ENCODE measurements around the gene EFS. TPM values are rescaled to one million over a fixed set of nuclear protein-coding genes. Genes with fewer than 3 reads are reported as not detected.
A peak's percentile ranks its signal among the peaks of the same experiment; 100 is the strongest.
"Not testable (repeated sequence)": the region's sequence is repeated elsewhere in the genome, so short reads cannot be mapped to it uniquely, and the experiment has no call there.

The EFS gene
- total RNA-seq, 2 experiments from 2014 or later = not detected

DNA sequence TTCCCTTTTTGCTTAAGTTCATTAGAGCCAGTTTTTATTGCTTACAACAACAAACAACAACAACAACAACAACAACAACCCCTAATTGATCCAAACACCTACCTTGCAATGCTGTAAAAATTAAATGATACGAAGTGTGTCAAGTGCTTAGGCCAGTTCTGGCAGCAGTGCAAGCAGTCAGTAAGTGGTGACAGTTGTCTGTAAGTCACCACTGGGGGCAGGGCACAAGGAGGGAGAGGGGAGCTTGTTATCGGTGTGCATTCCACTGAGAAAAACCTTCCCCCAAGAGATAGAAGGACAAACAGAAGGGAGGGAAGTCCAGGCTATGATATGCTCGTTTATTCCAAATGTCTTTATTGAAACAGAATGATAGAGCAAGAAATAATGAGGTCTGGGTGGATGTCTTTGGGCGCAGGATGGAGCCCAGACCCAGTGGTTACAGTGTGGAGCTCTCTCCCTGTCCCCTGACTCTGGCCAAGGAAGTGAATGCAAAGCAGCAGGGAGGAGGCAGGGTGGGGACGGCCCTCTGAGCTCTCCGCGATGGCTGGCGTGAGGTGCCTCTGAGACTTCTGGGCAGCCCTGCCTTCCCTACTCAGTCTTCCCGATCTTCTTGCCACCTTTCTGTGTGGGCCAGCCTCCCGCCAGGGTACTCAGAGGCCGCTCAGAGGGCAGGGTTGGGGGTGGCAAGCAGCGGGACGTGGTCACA is 18.8 kb downstream of the EFS start:
- Mint-ChIP-seq H3K4me3 (no peak overlapping the region), H3K9me3 (no peaks in the 10 kb centered on the region), H3K27me3 (peaks cover 12% of the 10 kb centered on the region), H3K36me3 (ENCODE audit: low read depth) (no peaks in the 10 kb centered on the region), H3K27ac (no peak overlapping the region), H3K4me1 (peaks cover 2% of the 10 kb centered on the region)
- ChIA-PET POLR2A (interaction anchor here (0.6 kb wide), 1 partner anchor 209 kb away, joined by 3 read pairs; no protein-coding TSS in a partner anchor), CTCF (interaction anchor here (0.6 to 1.8 kb wide), 7 partner anchors 9 to 1829 kb away, joined by 3 to 4 read pairs (median 3); partner anchors contain the start of gene PPP1R3E)
- DNase-seq = no peak

- ChIA-PET CTCF (interaction anchor here (0.9 kb wide), 1 partner anchor 33 kb away, joined by 3 read pairs; no protein-coding TSS in a partner anchor), POLR2A (no interaction called here)
- Mint-ChIP-seq H3K27me3 (peaks cover 7% of the 10 kb centered on the region), H3K27ac (no peak overlapping the region), H3K9me3 (no peaks in the 10 kb centered on the region), H3K4me3 (no peak overlapping the region), H3K4me1 (no peaks in the 10 kb centered on the region), H3K36me3 (ENCODE audit: low read depth) (no peaks in the 10 kb centered on the region)
- DNase-seq = no peak
Measured at GRCh38 chr14:23344481-23344880, 20.5 kb downstream of the EFS start.

GRCh38 chr14:23339506-23340268 is 25.3 kb downstream of the EFS start:
- ChIA-PET CTCF (no interaction called here), POLR2A (no interaction called here)
- no peak for DNase-seq
- no peak overlapping the region for H3K4me3 Mint-ChIP-seq
- no peaks in the 10 kb centered on the region for H3K36me3 Mint-ChIP-seq (ENCODE audit: low read depth)
- no peaks in the 10 kb centered on the region for H3K4me1 Mint-ChIP-seq
- no peak overlapping the region for H3K27ac Mint-ChIP-seq
- H3K9me3 Mint-ChIP-seq = no peaks in the 10 kb centered on the region
- peaks cover 28% of the 10 kb centered on the region for H3K27me3 Mint-ChIP-seq

- no peak overlapping the region for H3K27ac Mint-ChIP-seq
- H3K9me3 Mint-ChIP-seq = no peaks in the 10 kb centered on the region
- H3K4me1 Mint-ChIP-seq = no peaks in the 10 kb centered on the region
- ChIA-PET CTCF (interaction anchor here (0.6 to 0.7 kb wide), 2 partner anchors 15 to 58 kb away, joined by 3 read pairs; no protein-coding TSS in a partner anchor), POLR2A (interaction anchor here (0.7 kb wide), 1 partner anchor 233 kb away, joined by 4 read pairs; no protein-coding TSS in a partner anchor)
- DNase-seq = no peak
- no peak overlapping the region for H3K4me3 Mint-ChIP-seq
- no peaks in the 10 kb centered on the region for H3K36me3 Mint-ChIP-seq (ENCODE audit: low read depth)
- peaks cover 26% of the 10 kb centered on the region for H3K27me3 Mint-ChIP-seq
Measured at GRCh38 chr14:23335623-23336022, 29.3 kb downstream of the EFS start.

DNA sequence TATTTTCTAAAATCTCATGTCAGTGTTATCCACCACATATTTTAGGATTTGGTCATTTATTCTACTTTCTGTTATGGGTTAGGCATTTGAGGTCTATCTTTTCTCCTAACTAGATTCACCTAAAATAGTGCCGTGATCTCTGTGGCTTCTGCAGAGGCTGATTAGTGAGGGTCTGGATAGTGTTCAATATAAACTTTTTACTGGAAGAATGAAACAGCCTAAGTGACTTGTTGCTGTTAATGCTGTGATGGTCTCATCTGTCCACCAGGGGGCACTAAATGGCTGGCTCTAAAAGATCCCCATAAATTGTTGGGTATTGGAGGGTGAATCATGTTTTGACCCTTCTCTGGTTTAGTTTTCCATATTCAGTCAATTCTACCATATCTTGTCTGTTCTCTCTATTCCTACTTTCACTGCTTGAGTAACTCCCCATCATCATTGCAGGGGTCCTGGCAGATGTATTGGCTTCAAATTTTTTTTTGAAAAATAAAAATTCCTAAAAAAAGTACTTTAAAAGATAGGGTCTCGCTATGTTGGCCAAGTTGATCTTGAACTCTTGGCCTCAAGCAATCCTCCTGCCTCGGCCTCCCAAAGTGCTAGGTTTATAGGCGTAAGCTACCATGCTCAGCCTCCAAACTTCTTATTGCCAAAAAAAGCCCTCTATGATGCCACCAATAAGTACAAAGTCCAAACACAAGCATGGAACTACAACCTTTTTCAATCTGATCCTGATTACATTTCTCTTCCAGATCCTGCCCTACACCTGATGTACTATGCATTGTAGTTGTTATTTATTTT is 36.8 kb downstream of the EFS start:
- H3K36me3 Mint-ChIP-seq (ENCODE audit: low read depth) = peaks cover 19% of the 10 kb centered on the region
- CTCF ChIA-PET = interaction anchor here (0.6 to 1.6 kb wide), 7 partner anchors 10 to 57 kb away, joined by 3 to 4 read pairs (median 3); partner anchors contain the start of gene PPP1R3E
- H3K27me3 Mint-ChIP-seq = no peaks in the 10 kb centered on the region
- H3K9me3 Mint-ChIP-seq = no peaks in the 10 kb centered on the region
- no peak overlapping the region for H3K4me3 Mint-ChIP-seq
- peak; percentile 76 for DNase-seq
- peaks cover 11% of the 10 kb centered on the region for H3K4me1 Mint-ChIP-seq
- POLR2A ChIA-PET = no interaction called here
- no peak overlapping the region for H3K27ac Mint-ChIP-seq

GRCh38 chr14:23326491-23327332 is 38.3 kb downstream of the EFS start:
- no peaks in the 10 kb centered on the region for H3K27me3 Mint-ChIP-seq
- no peaks in the 10 kb centered on the region for H3K9me3 Mint-ChIP-seq
- peak overlapping the region; percentile 20 for H3K27ac Mint-ChIP-seq
- ChIA-PET POLR2A (interaction anchor here (0.7 kb wide), 1 partner anchor 215 kb away, joined by 3 read pairs; no protein-coding TSS in a partner anchor), CTCF (interaction anchor here (0.6 to 1.5 kb wide), 8 partner anchors 9 to 258 kb away, joined by 3 to 8 read pairs (median 3); no protein-coding TSS in a partner anchor)
- H3K4me3 Mint-ChIP-seq = no peak overlapping the region
- H3K4me1 Mint-ChIP-seq = peaks cover 22% of the 10 kb centered on the region
- no peak for DNase-seq
- peaks cover 32% of the 10 kb centered on the region for H3K36me3 Mint-ChIP-seq (ENCODE audit: low read depth)

- CTCF ChIA-PET, H3K27ac Mint-ChIP-seq, H3K9me3 Mint-ChIP-seq, POLR2A ChIA-PET, DNase-seq, H3K4me3 Mint-ChIP-seq, H3K27me3 Mint-ChIP-seq: not testable (repeated sequence)
- peaks cover 22% of the 10 kb centered on the region for H3K4me1 Mint-ChIP-seq
- peaks cover 32% of the 10 kb centered on the region for H3K36me3 Mint-ChIP-seq (ENCODE audit: low read depth)
Measured at GRCh38 chr14:23325746-23326145, 39.2 kb downstream of the EFS start.

- H3K36me3 Mint-ChIP-seq (ENCODE audit: low read depth) = peaks cover 35% of the 10 kb centered on the region
- ChIA-PET CTCF (no interaction called here), POLR2A (no interaction called here)
- no peak for DNase-seq
- peaks cover 30% of the 10 kb centered on the region for H3K4me1 Mint-ChIP-seq
- H3K4me3 Mint-ChIP-seq = no peak overlapping the region
- peaks cover 1% of the 10 kb centered on the region for H3K9me3 Mint-ChIP-seq
- no peaks in the 10 kb centered on the region for H3K27me3 Mint-ChIP-seq
- H3K27ac Mint-ChIP-seq = no peak overlapping the region
Measured at GRCh38 chr14:23324993-23325392, 40.0 kb downstream of the EFS start.

GRCh38 chr14:23324455-23324846 is 40.5 kb downstream of the EFS start:
- Mint-ChIP-seq H3K27me3 (no peaks in the 10 kb centered on the region), H3K4me1 (peaks cover 35% of the 10 kb centered on the region), H3K36me3 (ENCODE audit: low read depth) (peaks cover 39% of the 10 kb centered on the region), H3K4me3 (no peak overlapping the region), H3K9me3 (peaks cover 4% of the 10 kb centered on the region), H3K27ac (no peak overlapping the region)
- POLR2A ChIA-PET = no interaction called here
- CTCF ChIA-PET = no interaction called here
- no peak for DNase-seq

DNA sequence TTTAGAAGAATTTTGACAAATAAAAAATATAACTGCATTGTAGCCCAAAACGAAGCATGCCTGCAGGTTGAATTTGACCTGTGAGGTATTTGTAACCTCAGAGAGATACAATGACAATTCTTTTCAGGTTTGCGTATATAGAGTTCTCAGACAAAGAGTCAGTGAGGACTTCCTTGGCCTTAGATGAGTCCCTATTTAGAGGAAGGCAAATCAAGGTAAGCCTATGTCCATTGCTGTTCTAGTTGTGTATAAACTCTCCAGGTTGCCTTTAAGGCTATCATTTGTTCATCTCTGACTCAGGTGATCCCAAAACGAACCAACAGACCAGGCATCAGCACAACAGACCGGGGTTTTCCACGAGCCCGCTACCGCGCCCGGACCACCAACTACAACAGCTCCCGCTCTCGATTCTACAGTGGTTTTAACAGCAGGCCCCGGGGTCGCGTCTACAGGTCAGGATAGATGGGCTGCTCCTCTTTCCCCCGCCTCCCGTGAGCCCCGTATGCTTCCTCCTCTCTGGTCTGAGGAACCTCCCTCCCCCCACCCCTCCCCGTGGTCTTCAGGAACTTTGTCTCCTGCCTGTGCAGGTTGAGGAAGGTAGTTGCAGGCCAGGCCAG is 41.0 kb downstream of the EFS start:
- POLR2A ChIA-PET = no interaction called here
- peaks cover 4% of the 10 kb centered on the region for H3K9me3 Mint-ChIP-seq
- H3K36me3 Mint-ChIP-seq (ENCODE audit: low read depth) = peaks cover 39% of the 10 kb centered on the region
- CTCF ChIA-PET = no interaction called here
- H3K4me3 Mint-ChIP-seq = no peak overlapping the region
- no peaks in the 10 kb centered on the region for H3K27me3 Mint-ChIP-seq
- no peak for DNase-seq
- no peak overlapping the region for H3K27ac Mint-ChIP-seq
- peaks cover 35% of the 10 kb centered on the region for H3K4me1 Mint-ChIP-seq

GRCh38 chr14:23322568-23323517 is 42.1 kb downstream of the EFS start:
- ChIA-PET POLR2A (interaction anchor here (0.7 to 1.9 kb wide), 4 partner anchors 15 to 291 kb away, joined by 3 to 6 read pairs (median 6); partner anchors contain the start of genes ACIN1 and C14orf119), CTCF (interaction anchor here (1.0 to 4.5 kb wide), 8 partner anchors 11 to 202 kb away, joined by 3 to 59 read pairs (median 5); partner anchors contain the start of genes BCL2L2, PPP1R3E and SLC22A17)
- DNase-seq = no peak
- H3K4me1 Mint-ChIP-seq = peaks cover 34% of the 10 kb centered on the region
- H3K9me3 Mint-ChIP-seq = peaks cover 4% of the 10 kb centered on the region
- peak overlapping the region; percentile 93 for H3K4me3 Mint-ChIP-seq
- H3K36me3 Mint-ChIP-seq (ENCODE audit: low read depth) = peaks cover 39% of the 10 kb centered on the region
- H3K27me3 Mint-ChIP-seq = no peaks in the 10 kb centered on the region
- H3K27ac Mint-ChIP-seq = peak overlapping the region; percentile 90
